ENCODE measurements around the gene PIP4K2C.
"Not testable (repeated sequence)": the region's sequence is repeated elsewhere in the genome, so short reads cannot be mapped to it uniquely, and the experiment has no call there.

Gene PIP4K2C

DNA sequence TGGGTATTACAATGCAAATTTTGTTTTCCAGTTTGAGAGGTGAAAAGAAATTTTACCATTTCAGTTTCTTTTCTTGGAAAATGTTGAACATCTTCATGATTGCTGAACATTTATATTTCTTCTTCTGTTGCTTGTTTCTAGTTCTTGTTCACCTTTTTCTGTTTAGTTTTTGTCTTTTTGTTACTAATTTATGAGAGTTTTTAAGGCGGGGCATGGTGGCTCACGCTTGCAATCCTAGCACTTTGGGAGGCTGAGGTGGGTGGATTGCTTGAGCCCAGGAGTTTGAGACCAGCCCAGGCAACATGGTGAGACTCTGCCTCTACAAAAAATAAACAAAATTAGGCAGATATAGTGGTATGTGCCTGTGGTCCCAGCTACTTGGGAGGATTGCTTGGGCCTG is 30.5 kb upstream of the PIP4K2C start:
- DNase-seq (ENCODE audit: low spot score) = no peak

DNA sequence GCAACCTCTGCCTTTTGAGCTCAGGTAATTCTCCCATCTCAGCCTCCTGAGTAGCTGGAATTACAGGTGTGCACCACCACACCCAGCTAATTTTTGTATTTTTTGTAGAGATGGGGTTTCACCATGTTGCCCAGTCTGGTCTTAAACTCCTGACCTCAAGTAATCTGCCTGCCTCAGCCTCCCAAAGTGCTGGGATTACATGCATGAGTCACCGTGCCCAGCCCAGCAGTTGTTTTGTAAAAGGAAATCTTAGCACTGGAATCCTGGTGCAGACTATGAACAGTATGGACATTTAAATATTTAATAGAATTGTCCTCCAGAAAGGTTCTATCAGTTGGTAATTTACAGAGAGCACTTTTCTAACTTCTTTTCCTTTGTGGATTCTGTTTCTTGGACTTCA is 29.9 kb upstream of the PIP4K2C start:
- DNase-seq (ENCODE audit: low spot score) = not testable (repeated sequence)

DNA sequence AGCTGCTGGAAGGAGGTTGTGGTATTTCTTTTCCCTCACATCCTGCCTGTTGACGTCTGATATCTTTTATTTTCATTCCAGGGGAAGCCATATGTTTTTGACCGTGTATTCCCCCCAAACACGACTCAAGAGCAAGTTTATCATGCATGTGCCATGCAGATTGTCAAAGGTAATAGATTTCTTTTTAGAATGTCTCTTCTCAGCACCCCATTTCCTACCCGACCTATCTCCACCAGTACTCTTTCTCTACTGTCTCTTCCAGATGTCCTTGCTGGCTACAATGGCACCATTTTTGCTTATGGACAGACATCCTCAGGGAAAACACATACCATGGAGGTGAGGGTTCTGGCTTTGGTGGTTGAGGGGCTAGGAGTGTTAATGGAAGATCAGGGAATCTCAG is 27.6 kb upstream of the PIP4K2C start:
- no peak for DNase-seq (ENCODE audit: low spot score)

DNA sequence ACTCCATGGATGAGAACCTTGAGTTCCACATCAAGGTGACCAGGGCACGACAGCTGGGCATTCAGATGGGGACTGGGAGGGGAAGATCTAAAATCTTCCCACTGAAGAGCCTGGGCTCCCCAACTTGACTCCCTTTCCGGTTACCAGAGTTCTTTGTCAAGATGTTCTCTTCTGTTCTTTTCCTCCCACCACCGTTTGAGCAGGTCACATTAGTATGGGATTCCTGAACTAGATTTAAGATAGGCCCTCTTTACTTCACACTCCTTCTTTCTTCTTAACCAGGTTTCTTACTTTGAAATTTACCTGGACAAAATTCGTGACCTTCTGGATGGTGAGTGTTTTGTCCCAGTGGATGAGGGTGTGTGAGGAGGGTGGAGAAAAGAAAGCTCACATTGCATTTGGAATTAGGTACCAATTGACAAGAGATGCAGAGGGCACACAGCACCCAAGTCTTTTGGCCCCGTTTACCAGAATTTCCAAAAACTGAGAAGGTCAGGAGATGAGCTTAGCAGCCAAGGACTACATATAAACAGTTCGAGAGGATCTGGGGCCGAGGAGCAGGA is 26.7 kb upstream of the PIP4K2C start:
- no peak for DNase-seq (ENCODE audit: low spot score)

DNA sequence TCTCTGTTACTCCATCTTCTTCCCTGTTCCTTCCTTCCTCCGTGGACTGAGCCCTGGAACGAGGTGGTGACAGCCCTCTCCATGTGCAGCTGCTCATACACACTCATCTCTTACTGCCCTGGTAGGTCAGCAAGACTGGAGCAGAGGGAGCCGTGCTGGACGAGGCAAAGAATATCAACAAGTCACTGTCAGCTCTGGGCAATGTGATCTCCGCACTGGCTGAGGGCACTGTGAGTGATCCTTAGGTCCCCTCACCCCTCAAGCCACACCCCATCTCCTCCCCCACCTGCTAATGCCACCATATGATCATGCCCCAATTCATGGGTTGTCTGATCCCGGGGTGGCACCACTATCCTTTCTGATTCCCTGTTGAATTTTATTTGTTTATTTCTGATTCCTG is 22.2 kb upstream of the PIP4K2C start:
- no peak for DNase-seq (ENCODE audit: low spot score)

DNA sequence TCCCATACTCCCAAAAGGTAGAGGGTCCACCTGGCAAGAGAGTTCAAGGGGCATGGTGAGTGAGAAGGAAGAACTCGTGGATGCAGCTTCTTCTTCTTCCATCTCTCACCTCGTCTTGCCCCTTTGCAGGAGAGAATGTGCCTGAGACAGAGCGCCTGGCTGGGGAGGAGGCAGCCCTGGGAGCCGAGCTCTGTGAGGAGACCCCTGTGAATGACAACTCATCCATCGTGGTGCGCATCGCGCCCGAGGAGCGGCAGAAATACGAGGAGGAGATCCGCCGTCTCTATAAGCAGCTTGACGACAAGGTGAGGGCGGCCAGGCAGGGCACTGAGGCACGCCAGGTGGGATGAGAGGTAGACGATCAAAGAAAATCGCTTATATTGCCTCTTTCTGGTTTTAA is 21.1 kb upstream of the PIP4K2C start:
- DNase-seq (ENCODE audit: low spot score) = no peak

DNA sequence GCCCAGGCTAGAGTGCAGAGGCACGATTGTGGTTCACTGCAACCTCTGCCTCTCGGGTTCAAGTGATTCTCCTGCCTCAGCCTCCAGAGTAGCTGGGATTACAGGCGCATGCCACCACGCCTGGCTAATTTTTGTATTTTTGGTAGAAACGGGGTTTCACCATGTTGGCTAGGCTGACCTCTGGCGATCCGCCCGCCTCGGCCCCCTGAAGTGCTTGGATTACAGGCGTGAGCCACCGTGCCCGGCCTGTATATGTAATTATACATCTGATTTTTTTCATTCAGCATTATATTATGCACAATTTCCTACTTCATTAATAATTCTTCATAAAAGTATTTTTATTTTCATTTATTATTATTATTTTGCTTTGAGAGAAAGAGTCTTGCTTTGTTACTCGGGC is 20.6 kb upstream of the PIP4K2C start:
- DNase-seq (ENCODE audit: low spot score) = not testable (repeated sequence)

DNA sequence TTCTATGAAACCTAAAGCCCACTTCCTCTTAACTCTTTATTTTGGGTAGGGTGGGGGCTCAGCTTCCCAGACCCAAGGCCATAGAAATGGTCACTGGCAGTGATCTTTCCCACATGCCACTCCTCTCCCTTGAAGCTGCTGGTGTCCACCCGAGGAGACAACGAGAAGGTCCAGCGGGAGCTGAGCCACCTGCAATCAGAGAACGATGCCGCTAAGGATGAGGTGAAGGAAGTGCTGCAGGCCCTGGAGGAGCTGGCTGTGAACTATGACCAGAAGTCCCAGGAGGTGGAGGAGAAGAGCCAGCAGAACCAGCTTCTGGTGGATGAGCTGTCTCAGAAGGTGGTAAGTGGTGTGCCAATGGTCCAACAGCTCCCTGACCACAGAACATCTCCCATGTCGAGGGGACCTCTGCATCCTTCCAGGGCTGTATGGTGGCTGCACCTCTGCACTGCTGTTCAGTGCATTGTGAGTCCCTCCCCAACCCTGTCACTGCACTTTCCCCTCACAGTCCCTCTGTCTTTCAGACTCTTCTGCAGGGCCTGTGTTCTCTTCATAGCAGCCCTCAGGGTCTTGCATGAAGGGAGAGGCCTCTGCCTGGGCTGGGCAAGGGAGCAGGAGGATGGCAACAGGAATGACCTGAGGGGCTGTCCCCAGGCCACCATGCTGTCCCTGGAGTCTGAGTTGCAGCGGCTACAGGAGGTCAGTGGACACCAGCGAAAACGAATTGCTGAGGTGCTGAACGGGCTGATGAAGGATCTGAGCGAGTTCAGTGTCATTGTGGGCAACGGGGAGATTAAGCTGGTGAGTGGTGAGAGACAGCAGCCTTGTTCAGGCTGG is 18.8 kb upstream of the PIP4K2C start:
- DNase-seq (ENCODE audit: low spot score) = no peak

DNA sequence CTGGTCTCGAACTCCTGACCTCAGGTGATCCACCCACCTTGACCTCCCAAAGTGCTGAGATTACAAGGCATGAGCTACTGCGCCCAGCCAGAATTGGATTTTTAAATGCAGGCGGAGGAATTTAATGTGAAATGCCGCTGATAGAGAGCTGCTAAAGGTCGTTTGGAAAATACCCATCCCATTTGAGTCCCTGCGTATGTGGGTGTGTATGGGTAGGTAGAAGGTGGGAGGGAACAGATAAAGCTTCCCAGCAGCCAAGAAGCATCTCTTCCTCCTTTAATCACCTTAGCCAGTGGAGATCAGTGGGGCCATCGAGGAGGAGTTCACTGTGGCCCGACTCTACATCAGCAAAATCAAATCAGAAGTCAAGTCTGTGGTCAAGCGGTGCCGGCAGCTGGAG is 16.2 kb upstream of the PIP4K2C start:
- DNase-seq (ENCODE audit: low spot score) = no peak

DNA sequence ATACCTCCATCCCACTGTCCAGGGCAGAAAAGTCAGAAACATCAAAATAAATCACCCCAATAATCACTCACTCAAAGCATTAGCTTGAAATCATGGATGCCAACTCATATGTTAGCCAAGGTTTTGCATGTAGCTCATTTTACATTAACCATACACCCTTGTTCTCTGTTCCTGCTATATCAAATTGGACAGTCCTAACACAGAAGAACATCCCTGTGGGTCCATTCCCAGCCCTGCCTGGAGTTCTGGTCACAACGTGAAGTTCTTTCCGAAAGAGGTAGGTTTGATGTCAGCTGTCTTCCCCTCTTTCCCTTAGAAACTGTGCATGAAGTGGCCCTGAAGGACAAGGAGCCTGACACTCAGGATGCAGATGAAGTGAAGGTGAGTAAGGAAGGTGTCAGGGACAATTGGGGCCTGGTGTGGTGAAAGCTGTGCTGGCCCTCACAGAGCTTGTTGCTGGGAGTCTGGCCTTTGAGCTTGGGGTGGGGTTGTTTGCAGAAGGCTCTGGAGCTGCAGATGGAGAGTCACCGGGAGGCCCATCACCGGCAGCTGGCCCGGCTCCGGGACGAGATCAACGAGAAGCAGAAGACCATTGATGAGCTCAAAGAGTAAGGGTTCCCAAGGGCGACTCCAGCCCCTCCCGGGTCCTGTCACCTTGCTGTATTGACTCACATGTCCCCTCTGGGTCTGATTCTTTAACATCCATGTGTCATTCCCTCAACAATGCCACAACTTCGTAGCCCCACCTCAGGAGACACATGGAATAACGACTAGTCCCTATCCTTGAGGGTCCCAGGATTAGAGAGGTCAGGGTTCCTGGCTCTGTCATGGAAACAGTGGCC is 15.0 kb upstream of the PIP4K2C start:
- DNase-seq (ENCODE audit: low spot score) = no peak

DNA sequence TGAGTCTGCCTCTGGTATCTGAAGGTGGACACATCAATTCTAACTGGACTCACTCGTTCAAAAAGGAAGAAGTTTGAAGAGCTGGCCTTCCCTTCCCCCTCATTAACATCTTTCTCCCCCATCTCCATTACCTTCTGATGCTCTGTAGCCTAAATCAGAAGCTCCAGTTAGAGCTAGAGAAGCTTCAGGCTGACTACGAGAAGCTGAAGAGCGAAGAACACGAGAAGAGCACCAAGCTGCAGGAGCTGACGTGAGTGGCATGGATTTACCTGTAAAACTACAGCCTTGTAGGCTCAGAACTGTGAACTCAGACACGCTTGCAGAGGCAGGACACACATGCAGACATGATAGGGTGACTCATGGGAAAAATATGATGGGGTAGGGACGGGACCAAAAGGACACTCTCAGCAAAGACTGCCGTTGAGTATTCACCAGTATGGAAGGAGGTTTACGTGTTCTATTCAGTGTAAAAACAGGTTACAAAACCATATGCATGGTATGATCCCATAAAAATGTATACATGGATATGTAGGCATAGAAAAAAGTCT is 14.3 kb upstream of the PIP4K2C start:
- peak; percentile 80 for DNase-seq (ENCODE audit: low spot score)

DNA sequence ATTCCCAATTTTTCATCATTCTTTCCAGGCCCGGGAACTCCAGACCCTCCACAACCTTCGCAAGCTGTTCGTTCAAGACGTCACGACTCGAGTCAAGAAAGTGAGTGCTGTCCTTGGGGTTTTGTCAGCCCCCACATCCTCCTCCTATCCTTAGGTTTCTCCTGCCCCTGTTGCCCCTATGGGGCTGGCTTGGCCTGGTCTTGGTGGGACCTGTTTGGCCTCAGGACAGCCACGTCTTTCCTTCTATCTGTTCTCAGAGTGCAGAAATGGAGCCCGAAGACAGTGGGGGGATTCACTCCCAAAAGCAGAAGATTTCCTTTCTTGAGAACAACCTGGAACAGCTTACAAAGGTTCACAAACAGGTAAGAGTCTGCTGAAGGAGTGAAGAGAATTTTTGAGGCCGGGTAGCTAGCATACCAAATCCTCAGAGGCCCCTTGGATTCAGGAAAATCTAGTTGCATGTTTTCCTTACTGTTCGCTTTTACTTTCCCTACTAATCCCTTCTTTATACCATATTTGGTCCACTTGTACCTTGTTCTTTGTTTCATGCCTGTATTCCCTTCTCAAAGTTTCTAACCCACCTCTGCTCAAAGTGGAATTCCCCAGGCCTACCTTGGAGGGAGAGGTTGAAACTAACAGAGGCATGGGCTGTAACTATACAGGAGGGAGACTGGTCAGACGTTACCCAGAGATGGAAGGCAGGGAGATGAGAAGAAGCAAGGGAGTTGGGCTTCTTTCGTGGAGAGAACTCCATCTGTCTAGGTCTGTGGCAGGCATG is 12.8 kb upstream of the PIP4K2C start:
- DNase-seq (ENCODE audit: low spot score) = no peak

DNA sequence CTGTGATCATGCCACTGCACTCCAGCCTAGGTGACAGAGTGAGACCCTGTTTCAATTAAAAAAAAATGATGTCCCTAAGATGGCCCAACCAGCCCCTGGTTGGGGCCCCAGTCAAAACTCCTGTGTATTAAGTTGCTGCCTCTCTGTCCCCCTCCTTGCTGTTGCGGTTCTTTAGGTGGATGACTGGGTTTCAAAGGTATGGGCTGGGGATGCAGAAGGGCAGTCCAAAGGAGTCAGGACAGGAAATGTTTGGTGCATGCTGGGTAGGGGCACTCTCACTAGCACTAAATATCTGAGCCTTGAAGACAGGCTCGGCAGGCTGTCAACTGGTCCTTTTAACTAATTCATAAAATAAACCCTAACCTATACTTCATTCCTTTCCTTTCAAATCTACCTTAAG is 12.0 kb upstream of the PIP4K2C start:
- no peak for DNase-seq (ENCODE audit: low spot score)

DNA sequence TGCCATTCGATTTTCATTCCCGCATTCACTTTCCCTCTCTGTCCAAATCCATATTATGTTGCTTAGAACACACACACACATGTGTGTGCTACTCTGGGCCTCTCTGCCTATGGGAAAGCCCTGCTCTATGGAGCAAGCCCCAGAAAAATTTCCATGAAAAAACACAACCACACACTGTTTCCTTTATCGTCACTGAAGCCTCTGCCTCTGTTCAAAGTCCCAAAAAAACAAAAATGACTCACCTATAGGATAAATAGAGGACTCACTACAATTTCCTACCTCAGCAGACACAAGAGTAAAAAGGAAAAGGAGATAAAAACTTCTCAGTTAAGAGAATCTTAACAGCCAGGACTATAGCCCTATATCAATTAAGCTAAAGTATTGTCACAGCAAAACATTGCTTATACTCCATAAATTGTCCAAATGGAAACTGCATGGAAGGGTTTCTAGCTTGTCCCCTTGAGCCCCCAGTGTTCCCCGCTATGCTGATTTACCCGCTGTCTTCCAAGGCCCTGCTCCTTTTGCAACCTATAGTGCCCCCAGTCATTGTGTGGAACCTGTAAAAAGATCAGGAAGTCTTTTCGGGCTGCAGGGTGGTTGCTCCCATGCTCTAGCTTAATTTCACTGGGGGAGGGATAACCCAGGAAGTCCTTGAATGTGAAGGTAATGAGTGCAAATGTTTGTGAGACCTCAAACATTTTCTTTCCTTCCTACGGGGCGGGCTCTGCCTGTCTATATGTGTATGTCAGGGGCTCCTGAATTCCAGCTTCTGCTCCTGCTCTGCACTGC is 11.1 kb upstream of the PIP4K2C start:
- DNase-seq (ENCODE audit: low spot score) = peak; percentile 44

DNA sequence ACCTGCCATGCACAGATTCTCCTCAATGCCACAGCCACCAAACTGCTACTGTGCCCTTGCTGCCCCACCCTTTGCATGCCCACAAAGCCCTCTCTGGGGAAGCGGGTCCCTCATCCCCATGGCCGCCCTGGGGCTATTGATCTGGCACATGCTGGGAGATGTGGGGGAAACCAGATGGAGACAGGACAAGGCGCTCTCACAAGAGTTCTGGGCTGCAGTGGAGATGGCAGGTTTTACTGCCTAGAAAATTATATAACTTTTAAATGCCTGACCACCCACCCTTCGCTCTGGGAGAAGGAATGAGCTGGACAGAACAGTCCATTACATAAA is 10.6 kb upstream of the PIP4K2C start:
- no peak for DNase-seq (ENCODE audit: low spot score)

DNA sequence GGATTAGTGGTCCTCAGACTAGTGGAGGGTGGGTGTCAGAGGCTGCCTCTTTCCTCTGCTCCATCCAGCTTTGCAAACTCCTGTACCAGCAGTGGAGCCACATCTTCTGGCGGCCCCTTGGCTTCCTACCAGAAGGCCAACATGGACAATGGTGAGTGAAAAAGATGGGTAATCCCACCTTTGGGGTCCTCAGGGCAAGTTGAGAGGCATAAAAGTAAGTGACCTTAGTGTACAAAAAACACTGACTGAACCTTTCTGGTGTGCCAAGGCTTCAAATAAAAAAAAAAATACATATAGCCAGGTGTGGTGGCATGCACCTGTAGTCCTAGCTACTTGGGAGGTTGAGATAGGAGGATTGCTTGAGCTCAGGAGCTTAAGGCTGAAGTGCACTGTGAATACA is 9.2 kb upstream of the PIP4K2C start:
- DNase-seq (ENCODE audit: low spot score) = no peak

DNA sequence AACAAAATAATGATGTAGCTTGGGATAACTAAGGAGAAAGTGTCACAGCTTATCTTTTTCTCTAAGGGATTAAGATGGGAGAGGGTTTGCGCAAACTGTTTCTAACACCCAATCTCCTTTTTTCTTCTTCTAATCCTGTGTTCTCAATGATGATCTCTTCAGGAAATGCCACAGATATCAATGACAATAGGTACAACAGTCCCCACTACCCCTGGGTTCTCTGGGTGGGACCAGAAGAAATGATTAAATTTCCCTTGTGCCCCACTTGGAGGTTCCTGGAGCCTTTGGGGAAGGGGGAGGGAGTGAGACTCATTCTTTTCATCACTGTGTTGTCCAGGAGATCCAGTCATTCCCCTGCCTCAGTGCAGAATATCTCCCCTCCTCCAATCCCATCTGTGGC is 8.6 kb upstream of the PIP4K2C start:
- DNase-seq (ENCODE audit: low spot score) = no peak

DNA sequence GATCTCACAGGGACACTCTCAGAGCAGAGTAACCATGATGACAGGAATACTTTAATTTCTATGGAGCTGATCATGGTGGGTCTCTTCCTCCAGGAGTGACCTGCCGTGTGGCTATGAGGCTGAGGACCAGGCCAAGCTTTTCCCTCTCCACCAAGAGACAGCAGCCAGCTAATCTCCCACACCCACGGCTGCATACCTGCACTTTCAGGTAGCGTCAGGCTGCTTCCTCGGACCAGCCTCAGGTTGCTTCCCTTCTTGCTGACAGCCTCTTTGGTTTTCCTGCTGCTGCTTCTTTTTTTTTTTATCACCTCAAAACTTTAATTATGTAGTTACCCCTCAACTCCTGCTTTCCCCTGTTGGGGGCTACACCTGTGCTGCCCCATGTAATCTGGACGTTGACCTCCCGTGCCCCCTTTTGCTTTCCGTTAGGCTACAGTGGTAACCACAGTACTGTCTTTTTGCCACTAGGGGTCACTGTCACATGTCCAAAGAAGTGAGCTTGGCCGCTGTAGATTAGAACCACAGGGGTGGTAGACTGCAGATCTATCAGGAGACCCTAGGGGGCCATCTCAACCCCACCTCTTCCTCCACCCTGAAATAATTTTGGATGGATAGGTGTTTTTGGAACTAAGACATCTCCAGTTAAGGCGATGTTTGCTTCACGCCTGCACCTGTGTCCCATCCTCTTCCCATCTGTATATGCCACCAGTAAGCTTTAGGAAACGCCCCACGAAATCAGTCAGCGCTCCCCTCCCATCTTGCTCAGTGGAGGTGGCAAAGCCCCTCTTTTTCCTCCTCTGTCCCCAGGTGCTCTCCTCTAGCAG is 7.8 kb upstream of the PIP4K2C start:
- DNase-seq (ENCODE audit: low spot score) = peak; percentile 82

DNA sequence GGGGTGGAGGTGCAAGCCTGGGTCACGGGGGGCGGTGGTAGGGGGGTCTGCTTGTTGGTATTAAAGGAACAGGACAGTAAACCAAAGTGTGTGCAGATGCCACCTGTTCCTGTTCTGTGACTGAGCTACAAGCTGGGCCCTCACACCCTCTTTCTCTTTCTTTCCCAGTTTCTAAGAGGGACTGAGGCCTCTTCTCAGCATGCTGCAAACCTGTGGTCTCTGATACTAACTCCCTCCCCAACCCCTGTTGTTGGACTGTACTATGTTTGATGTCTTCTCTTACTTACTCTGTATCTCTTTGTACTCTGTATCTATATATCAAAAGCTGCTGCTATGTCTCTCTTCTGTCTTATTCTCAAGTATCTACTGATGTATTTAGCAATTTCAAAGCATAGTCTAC is 6.9 kb upstream of the PIP4K2C start:
- no peak for DNase-seq (ENCODE audit: low spot score)

DNA sequence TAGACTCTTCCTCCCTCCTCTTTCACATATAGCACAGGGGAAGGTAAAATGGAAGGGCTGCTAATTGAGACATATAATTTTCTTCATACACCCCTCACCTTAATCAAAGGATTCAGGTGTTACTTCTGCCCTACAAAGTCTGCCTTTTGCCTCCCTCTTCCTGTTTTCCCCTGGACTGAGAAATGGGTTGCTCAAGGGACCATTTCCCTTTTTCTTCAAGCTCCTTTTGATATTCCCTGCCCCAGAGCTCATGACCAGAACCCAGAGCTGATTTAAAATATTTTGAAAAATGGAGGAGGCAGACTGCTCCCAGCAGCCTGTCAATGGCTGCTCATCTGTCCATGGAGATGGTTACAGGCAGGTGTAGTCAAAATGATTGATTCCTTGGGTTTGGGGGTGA is 6.3 kb upstream of the PIP4K2C start:
- no peak for DNase-seq (ENCODE audit: low spot score)
